ENCODE data around the gene HLA-DRB1. TPM values are rescaled to one million over a fixed set of nuclear protein-coding genes. Genes with fewer than 3 reads are reported as not detected.
"Not testable (repeated sequence)": the region's sequence is repeated elsewhere in the genome, so short reads cannot be mapped to it uniquely, and the experiment has no call there.

Gene HLA-DRB1
- total RNA-seq, 1 experiment from 2014 or later = not detected

DNA sequence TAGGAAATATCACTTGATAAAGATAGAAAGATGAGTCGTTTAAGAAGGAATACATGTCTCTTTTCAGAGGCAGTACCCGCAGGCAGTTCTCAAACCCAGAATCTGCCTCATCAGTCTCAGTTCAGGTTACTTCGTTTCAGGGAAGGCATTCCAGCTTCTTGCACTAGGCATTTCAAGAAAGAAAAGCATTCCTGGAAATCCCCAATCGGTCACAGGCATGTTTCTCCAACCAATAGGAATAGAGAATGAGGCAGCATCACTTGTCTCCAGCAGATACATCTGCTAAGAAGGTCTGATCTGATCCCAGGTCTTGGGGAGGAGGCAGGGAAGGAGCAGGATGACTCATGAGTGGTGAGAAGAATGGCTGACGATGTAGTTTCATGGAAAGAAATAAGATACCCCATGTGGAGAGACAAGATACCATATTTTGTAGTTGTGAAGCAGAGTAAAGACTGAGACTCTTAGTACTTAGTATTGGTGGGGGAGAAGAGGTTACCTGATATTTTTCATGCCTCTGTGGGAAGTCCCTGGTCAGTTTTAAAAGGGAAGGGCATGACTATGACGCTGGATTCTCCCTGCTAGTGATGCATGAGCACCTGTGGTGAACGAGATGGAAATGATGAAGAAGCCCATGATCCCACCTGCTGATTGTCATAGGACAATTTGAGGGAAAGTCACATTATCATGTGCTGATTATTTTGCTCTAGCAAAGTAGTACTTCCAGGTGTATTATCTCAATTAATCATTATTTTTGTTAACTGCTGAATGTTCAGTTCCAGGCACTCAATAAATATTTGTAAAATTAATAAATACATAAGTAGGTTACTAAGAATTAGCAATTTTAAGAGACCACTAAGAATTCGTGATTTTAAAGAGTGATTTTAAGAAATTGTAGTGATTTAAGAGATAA is 20.3 kb upstream of the HLA-DRB1 start:
- DNase-seq (ENCODE audit: low read depth) = peak; percentile 87

DNA sequence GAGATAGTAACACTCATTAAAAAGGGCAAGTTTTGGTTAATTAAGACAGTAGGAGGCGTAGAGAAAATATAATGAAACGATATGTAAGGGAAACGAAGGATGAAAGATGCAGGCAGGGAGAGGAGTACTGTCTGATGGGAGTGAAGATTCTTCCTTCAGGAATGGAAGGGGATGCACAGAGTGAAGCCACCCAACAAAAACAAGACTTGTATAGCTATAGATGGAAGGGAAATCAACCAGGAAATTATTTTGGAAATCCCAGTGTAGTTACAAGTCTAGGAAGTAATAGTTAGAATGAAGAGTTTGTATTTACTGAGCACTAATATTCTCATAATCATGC is 19.7 kb upstream of the HLA-DRB1 start:
- no peak for DNase-seq (ENCODE audit: low read depth)

- no peak for DNase-seq (ENCODE audit: low read depth)
These were observed 18.7 kb upstream of the HLA-DRB1 start for GRCh38 chr6:32608362-32608761.

- no peak for DNase-seq (ENCODE audit: low read depth)
These were observed 18.3 kb upstream of the HLA-DRB1 start for GRCh38 chr6:32607988-32608298.

DNA sequence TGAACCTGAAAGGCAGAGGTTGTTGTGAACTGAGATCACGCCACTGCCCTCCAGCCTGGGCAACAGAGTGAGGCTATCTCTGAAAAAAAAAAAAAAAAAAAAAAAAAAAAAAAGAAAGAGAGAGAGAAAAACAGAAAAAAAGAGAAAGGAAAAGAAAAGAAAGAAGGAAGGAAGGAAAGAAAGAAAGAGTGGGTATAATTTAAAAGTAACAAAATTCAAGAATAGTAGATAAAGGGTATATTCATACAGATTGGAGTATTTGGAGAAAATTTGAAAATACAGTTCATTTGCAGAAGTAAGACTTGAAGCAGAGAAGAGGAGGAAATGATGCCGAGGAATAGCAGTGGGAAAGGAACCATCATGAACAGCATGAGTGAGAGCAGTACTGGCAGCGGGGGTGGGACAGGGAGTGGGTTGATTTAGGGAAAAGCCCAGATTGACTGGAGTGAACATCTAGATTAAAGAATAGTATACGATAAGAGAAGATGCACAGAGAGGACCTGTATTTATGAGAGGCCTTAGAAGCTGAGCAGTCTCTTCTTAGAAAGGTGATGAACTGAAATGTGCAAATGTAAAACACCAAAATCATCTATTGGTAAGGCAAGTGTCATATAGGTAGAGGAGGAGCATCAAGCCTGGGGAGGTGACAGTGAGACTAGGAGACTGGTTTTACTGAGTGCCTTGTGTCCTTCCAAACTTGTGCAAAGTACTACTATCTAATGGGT is 17.8 kb upstream of the HLA-DRB1 start:
- no peak for DNase-seq (ENCODE audit: low read depth)

DNA sequence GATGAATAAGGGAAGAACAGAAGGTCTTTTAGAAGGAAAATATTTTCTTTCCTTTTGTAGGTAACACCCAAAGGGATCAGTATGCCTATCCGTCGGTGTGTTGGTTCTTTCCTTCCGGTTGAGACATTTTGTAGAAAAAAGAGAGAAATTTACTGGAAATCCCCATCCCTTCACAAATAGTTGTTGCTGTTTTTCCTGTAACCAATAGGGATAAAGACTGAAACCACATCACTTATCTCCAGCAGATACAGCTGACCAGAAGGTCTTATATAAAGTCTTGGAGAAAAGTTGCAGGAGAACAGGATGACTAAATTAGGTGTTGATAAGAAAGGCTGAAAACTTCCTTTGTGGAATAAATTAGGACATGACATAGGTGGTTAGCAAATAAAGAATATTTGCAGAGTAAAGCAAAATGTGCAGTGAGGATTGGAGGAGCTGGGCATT is 14.8 kb upstream of the HLA-DRB1 start:
- no peak for DNase-seq (ENCODE audit: low read depth)

- no peak for DNase-seq (ENCODE audit: low read depth)
These were observed 14.2 kb upstream of the HLA-DRB1 start for GRCh38 chr6:32603888-32604287.

- DNase-seq (ENCODE audit: low read depth) = no peak
These were observed 13.6 kb upstream of the HLA-DRB1 start for GRCh38 chr6:32603222-32603621.

- no peak for DNase-seq (ENCODE audit: low read depth)
These were observed 12.7 kb upstream of the HLA-DRB1 start for GRCh38 chr6:32602383-32602782.

DNA sequence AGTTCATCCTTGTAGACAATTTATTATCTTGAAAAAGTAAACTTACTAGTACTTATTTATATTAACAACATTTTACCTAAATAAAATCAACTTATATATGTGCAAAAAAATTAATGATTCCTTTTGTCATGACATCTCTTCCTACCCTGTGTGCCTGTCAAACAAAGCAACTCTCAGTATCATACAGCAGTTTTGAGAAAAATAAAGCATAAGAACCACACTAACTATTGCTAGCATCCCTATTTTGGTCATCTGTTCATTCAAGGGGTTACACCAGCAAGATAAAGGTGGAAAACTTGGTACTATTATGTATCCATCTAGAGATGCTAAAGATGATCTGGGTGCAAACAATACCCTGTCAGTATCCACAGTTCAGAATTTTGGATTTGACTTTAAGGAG is 7.4 kb upstream of the HLA-DRB1 start:
- DNase-seq (ENCODE audit: low read depth) = no peak

DNA sequence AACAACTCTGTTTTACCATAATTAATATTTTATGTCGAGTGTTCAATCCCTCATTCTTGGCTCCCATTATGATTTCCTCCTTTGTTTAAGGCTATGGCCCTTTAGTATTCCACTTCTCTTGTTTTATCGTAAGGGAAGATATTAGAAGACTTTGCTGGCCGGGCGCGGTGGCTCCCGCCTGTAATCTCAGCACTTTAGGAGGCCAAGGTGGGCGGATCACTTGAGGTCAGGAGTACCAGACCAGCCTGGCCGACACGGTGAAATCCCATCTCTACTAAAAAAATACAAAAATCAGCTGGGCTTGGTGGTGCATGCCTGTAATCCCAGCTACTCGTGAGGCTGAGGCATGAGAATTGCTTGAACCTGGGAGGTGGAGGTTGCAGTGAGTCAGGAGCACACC is 1.1 kb upstream of the HLA-DRB1 start:
- not testable (repeated sequence) for DNase-seq (ENCODE audit: low read depth)

DNA sequence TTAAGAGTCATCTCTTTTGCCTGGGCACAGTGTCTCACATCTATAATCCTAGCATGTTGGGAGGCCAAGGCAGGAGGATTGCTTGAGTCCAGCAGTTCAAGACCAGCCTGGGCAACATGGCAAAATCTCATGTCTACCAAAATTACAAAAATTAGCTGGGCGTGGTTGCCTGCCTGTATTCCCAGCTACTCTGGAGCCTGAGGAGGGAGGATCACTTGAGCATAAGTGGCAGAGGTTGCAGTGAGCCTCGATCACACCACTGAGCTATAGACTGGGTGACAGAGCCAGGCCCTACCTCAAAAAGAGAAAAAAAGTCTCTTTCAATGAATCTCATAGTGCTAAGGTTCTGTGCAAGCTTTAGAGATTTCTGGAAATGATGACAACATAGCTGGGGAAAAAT is 1.5 kb downstream of the HLA-DRB1 start:
- no peak for DNase-seq (ENCODE audit: low read depth)

DNA sequence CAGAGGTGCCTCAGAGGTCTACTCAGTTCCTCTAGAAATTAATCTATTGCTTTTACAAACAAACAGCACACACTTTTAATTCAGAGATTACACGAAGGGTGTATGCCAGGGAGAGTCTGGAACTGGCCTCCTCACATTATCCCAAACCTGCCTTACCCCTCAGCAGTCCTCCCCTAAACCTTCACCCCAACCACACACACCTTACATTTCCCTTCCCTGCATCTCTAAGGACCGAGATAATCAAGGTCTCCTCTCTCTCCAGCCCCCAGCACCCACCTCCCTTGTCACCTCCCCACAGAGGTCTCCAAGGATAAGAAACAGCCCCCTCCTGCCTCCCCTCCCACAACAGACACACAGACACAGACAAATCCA is 6.1 kb downstream of the HLA-DRB1 start:
- DNase-seq (ENCODE audit: low read depth) = no peak

DNA sequence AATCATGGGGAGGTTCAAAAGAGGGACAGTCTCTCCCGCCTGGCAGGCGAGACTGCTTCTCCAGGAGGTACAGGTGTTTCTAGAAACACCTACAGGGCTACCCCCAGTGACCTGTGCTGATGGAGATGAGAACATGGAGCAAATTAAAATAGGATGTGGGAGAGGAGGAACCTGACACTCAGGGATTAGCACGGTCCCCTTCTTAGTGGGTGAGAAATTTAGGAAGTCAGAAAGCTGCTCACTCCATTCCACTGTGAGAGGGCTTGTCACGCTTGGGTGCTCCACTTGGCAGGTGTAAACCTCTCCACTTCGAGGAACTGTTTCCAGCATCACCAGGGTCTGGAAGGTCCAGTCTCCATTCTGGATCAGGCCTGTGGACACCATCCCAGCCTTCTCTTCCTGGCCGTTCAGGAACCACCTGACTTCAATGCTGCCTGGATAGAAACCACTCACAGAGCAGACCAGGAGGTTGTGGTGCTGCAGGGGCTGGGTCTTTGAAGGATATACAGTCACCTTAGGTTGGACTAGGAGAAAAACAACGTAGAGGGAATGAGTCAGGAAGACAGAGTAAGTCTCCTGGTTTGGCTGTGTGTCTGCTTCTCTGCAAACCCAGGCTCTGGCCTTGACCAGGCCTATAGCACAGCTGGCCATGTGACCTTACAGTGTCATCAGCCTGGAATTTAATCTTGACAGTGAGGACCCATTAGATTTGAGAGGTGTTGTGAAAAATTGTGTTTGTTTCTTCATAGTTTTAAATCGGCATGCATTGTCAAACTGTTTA is 8.1 kb downstream of the HLA-DRB1 start:
- DNase-seq (ENCODE audit: low read depth) = no peak

GRCh38 chr6:32580593-32580992 is 9.1 kb downstream of the HLA-DRB1 start:
- no peak for DNase-seq (ENCODE audit: low read depth)

GRCh38 chr6:32578962-32579361 is 10.7 kb downstream of the HLA-DRB1 start:
- no peak for DNase-seq (ENCODE audit: low read depth)

GRCh38 chr6:32577493-32577892 is 12.2 kb downstream of the HLA-DRB1 start:
- not testable (repeated sequence) for DNase-seq (ENCODE audit: low read depth)

DNA sequence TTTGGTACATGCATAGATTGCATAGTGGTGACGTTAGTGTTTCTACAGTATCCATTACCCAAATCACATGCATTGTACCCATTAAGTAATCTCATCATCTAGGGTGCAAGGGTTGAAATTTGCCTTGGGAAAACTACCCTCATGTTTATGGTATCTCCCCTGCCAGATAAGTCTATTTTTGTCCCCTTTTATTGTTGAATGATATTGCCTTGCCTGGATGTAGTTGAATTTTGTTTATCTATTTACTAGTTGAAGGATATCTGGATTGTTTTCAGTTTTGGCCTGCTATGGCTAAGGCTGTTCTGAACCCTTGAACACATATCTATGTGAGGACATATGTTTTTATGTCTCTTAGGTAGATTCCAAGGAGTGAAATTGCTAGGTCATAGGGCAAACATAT is 13.4 kb downstream of the HLA-DRB1 start:
- no peak for DNase-seq (ENCODE audit: low read depth)

DNA sequence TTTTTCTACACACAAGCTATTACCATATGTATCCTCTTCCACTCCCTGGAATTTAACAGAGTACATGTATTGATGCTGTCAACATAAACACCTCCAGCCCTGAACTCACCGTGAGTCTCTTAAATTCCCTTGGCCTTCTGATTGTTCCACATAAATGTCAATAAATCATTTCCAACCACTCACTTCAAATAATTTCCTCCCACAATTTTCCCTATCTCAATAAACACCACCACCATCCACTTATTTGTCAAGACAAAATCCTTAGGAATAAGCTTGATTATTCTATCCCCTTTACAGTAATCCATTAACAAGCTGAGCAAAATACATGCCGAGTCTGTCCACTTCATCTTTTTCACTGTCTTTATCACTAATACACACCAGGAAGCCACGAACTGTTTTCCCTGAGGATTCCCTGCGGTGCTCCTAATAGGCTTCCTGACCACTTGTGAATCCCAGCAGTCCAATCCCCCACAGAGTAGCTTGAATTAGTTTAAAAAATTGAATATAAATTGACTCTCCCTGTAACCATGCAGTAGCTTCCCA is 19.2 kb downstream of the HLA-DRB1 start:
- DNase-seq (ENCODE audit: low read depth) = no peak

GRCh38 chr6:32568561-32568960 is 21.1 kb downstream of the HLA-DRB1 start:
- DNase-seq (ENCODE audit: low read depth) = no peak

DNA sequence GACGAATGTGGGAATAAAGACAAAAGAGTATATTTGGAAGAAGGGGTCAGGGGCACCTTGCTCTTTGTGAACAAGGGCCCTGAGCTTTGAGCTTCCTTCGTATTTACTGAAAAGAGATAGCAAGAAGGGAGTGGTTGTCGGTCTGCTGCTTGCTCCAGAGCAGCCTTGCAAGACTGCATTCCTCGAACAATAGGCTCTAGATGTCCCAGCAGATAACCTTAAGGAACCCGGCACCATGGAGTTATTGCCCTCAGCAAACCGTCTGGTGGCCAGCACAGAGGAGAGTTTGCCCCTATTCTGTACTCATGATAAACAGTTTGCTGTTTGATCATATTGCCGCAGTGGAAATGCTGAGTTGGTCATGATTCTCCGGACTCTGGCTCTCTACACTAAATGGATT is 22.7 kb downstream of the HLA-DRB1 start:
- no peak for DNase-seq (ENCODE audit: low read depth)

DNA sequence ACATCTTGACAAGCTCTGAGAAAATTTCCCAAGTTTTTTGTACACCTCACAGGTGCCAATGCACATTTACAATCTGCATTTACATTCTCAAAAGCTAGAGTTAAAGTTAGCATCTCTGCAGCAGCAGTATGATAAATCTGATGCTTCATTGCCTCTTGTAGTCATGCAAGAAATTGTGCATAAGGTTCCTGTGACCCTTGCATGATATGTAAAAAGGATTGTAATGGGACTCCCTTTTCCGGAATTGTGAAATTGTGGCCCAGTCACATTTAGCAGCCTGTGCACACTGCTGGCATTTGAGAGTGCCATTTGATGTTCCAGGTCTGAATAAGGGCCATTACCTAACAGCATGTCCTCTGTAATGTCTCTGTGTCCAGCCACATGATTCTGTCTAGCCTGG is 24.1 kb downstream of the HLA-DRB1 start:
- DNase-seq (ENCODE audit: low read depth) = no peak

All from HT1080 (cell line).